ENCODE results near the gene PML. TPM values are rescaled to one million over a fixed set of nuclear protein-coding genes. Genes with fewer than 3 reads are reported as not detected.

The PML gene
- polyA plus RNA-seq, 3 donors: 13.1 to 40.7 (median 20.6) TPM

DNA sequence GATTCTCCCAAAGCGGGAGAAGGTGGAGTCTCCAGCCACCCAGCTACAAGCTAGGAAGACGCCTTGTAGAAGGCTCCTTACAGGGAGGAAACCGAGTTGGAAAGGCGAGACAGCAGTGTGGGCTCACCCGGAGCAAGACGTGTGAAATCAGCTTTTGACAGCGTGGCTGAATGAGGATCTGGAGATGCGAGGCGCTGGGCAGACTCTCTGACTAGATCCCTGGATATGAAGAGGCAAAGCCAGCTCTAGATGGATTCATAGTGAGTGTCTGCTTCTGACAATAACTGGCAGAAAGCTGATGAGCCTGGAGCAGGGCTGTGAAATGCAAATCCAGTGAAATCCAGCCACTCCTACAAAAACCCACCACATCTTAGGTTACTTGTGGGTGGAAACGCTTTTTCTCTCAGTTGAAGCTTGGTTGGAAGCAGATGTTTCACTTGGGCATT is 46.8 kb downstream of the PML start:
- peaks cover 27 to 57% of the 10 kb centered on the region in 2 donors for H3K36me3 ChIP-seq (replicated peaks in 1 of 2; ENCODE audit: control insufficient read depth in 1 of 2, insufficient read depth in 2 of 2, low read length in 2 of 2)
- no peak overlapping the region for H3K4me2 ChIP-seq (replicated peaks; ENCODE audit: extremely low read depth, low read length, poor library complexity, severe bottlenecking)
- intact Hi-C loops (cut with micrococcal nuclease): no loop called here
- H3K9ac ChIP-seq (ENCODE audit: insufficient read depth, low read length, poor library complexity, severe bottlenecking): no peak overlapping the region
- peaks cover 6% of the 10 kb centered on the region for H4K20me1 ChIP-seq (ENCODE audit: insufficient read depth, low read length)
- peaks cover 34 to 48% of the 10 kb centered on the region in 2 donors for H3K36me3 Mint-ChIP-seq
- no peak overlapping the region for H3K4me3 Mint-ChIP-seq
- H3K27me3 ChIP-seq (ENCODE audit: control insufficient read depth in 2 of 2, insufficient read depth in 2 of 2, low read length in 2 of 2): no peaks in the 10 kb centered on the region
- WGBS (ENCODE audit: insufficient coverage): 96% methylated on average over 9 of the region's 10 CpGs
- peak overlapping the region in 1 of 7 donors; percentile 67 for H3K27ac Mint-ChIP-seq
- no peak overlapping the region for H3K4me3 ChIP-seq (replicated peaks in 1 of 3; ENCODE audit: low read depth in 2 of 3, low read length in 3 of 3)
- peaks cover 0 to 6% (median 1%) of the 10 kb centered on the region in 3 donors for H3K27me3 Mint-ChIP-seq (ENCODE audit: low read depth in 3 of 3)
- peaks cover 0 to 3% (median 0%) of the 10 kb centered on the region in 7 donors for H3K9me3 Mint-ChIP-seq
- no peak for DNase-seq
- H3K4me1 Mint-ChIP-seq: no peaks in the 10 kb centered on the region
- H3K27ac ChIP-seq (ENCODE audit: low read depth in 1 of 2, low read length in 2 of 2): no peak overlapping the region
- H3K9me3 ChIP-seq (replicated peaks in 1 of 2; ENCODE audit: control insufficient read depth in 1 of 2, insufficient read depth in 1 of 2, low read length in 2 of 2): no peaks in the 10 kb centered on the region
- TF ChIP-seq, protein P1, sequence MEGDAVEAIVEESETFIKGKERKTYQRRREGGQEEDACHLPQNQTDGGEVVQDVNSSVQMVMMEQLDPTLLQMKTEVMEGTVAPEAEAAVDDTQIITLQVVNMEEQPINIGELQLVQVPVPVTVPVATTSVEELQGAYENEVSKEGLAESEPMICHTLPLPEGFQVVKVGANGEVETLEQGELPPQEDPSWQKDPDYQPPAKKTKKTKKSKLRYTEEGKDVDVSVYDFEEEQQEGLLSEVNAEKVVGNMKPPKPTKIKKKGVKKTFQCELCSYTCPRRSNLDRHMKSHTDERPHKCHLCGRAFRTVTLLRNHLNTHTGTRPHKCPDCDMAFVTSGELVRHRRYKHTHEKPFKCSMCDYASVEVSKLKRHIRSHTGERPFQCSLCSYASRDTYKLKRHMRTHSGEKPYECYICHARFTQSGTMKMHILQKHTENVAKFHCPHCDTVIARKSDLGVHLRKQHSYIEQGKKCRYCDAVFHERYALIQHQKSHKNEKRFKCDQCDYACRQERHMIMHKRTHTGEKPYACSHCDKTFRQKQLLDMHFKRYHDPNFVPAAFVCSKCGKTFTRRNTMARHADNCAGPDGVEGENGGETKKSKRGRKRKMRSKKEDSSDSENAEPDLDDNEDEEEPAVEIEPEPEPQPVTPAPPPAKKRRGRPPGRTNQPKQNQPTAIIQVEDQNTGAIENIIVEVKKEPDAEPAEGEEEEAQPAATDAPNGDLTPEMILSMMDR (IDR thresholded peaks at IDR 0.05): no peak
- no peaks in the 10 kb centered on the region for H3K79me2 ChIP-seq (ENCODE audit: insufficient read depth, low read length)
- no peaks in the 10 kb centered on the region for H3K4me1 ChIP-seq (ENCODE audit: control insufficient read depth in 1 of 2, insufficient read depth in 2 of 2, low read length in 2 of 2)
- H2AFZ ChIP-seq (ENCODE audit: insufficient read depth, low read depth, low read length, poor library complexity, severe bottlenecking): no peak overlapping the region

DNA sequence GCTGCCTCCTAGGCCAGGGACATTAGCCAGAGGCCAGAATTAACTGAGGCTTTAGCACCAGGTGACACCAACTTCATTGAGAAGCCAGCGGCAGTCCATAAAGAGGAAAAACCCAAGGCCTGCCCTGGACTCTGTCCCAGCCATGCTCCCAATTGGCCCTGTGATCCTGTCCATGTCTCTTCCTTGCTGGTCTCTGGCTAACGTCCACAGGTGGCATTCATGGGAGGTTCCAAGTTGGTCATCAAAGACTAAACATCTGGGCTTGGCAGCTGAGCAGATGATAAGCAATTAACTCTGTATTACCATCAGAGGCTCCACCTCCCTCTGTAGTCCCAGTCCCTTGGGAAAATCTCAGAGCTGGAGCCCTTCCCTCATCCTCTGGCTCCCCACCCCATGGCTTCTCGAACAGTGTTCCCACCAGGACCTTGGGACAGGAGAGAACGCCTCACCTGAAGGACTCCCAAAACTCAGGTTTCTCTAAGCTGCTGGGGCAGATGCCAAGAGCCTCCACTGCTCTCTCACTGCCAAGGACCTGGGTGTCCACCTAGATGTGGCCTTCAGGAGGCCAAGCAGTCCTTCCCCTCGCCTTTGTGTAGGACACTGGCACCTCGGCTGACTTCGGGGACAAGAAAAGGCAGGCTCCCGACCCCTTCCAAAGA is 47.4 kb downstream of the PML start:
- Histone ChIP-seq H3K4me2 (replicated peaks; ENCODE audit: extremely low read depth, low read length, poor library complexity, severe bottlenecking) (no peak overlapping the region), H3K27ac (ENCODE audit: low read depth in 1 of 2, low read length in 2 of 2) (no peak overlapping the region), H3K4me1 (ENCODE audit: control insufficient read depth in 1 of 2, insufficient read depth in 2 of 2, low read length in 2 of 2) (no peaks in the 10 kb centered on the region), H3K4me3 (replicated peaks in 1 of 3; ENCODE audit: low read depth in 2 of 3, low read length in 3 of 3) (no peak overlapping the region), H3K36me3 (replicated peaks in 1 of 2; ENCODE audit: control insufficient read depth in 1 of 2, insufficient read depth in 2 of 2, low read length in 2 of 2) (peaks cover 22 to 51% of the 10 kb centered on the region in 2 donors), H3K79me2 (ENCODE audit: insufficient read depth, low read length) (no peaks in the 10 kb centered on the region), H3K9ac (ENCODE audit: insufficient read depth, low read length, poor library complexity, severe bottlenecking) (no peak overlapping the region), H2AFZ (ENCODE audit: insufficient read depth, low read depth, low read length, poor library complexity, severe bottlenecking) (no peak overlapping the region), H3K9me3 (replicated peaks in 1 of 2; ENCODE audit: control insufficient read depth in 1 of 2, insufficient read depth in 1 of 2, low read length in 2 of 2) (no peaks in the 10 kb centered on the region), H3K27me3 (ENCODE audit: control insufficient read depth in 2 of 2, insufficient read depth in 2 of 2, low read length in 2 of 2) (no peaks in the 10 kb centered on the region), H4K20me1 (ENCODE audit: insufficient read depth, low read length) (peaks cover under 1% of the 10 kb centered on the region)
- H3K4me3 Mint-ChIP-seq: no peak overlapping the region
- H3K27me3 Mint-ChIP-seq (ENCODE audit: low read depth in 3 of 3): peaks cover 0 to 6% (median 1%) of the 10 kb centered on the region in 3 donors
- intact Hi-C loops (cut with micrococcal nuclease): no loop called here
- H3K27ac Mint-ChIP-seq: peak overlapping the region in 2 of 7 donors; percentile 28 to 30
- H3K4me1 Mint-ChIP-seq: no peaks in the 10 kb centered on the region
- WGBS (ENCODE audit: insufficient coverage): 95% methylated on average over 8 of the region's 8 CpGs
- DNase-seq: no peak
- peaks cover 0 to 3% (median 0%) of the 10 kb centered on the region in 7 donors for H3K9me3 Mint-ChIP-seq
- peaks cover 28 to 42% of the 10 kb centered on the region in 2 donors for H3K36me3 Mint-ChIP-seq
- TF ChIP-seq, protein P1 (IDR thresholded peaks at IDR 0.05): no peak
